GM19193 (cell line): ENCODE measurements around the gene OBSCN.

Experiments
- POLR2A ChIP-seq: IDR thresholded peaks from 4 replicates; pipeline ENCODE4 v1.6.1; 2011; ENCODE audit not compliant: insufficient read depth, insufficient read length; ENCODE audit errors: extremely low read depth

OBSCN gene

DNA sequence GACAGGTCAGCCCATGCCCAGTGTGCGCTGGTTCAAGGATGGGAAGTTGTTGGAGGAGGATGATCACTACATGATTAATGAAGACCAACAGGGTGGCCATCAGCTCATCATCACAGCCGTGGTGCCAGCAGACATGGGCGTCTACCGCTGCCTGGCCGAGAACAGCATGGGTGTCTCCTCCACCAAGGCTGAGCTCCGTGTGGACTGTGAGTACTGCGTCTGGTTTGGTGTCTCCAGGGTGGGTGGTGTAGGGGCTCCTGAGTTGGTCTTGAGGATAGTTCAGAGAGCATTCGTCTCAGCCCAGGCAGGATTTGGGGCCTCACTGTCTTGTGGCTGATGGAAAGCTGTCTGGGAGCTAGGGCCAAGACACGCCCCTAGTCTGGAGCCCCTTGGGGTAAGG lies 115.6 kb downstream of the OBSCN start:
- TF ChIP-seq POLR2A = no peak

GRCh38 chr1:228325267-228325666 lies 117.4 kb downstream of the OBSCN start:
- TF ChIP-seq POLR2A = no peak

GRCh38 chr1:228329887-228330286 lies 122.0 kb downstream of the OBSCN start:
- no peak for TF ChIP-seq POLR2A

GRCh38 chr1:228332797-228333738 lies 125.2 kb downstream of the OBSCN start:
- no peak for TF ChIP-seq POLR2A

GRCh38 chr1:228333739-228334115 lies 125.9 kb downstream of the OBSCN start:
- no peak for TF ChIP-seq POLR2A

DNA sequence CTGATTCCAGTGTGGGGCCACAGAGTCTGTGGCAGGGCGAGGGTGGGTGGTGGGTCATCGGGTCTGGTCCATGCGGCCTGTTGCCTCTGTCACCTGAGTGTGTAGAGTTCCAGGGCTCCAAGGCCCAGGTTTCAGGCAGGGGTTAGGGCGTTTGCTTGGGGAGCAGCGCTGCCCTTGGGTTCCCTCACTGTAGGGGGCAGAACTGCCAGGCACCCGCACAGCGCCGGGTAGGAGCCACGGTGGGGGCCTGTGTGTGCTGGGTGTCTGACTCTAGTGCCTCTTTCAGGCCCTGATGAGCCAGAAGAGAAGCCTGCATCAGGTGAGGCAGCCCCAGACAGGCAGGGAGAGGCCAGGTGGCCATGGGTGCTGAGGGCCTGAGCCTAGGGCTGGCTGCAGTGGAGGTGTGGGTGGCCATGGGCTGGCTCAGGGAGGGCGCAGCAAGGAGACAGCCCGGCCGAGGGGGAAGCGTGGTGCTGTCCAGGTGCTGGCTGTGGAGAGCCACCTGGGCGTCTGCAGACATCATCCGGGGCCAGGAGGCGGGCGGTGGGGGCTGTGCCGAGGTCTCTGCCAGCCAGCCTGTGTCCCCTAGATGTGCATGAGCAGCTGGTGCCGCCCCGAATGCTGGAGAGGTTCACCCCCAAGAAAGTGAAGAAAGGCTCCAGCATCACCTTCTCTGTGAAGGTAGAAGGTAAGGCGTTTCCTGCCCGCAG lies 126.5 kb downstream of the OBSCN start:
- TF ChIP-seq POLR2A = no peak

DNA sequence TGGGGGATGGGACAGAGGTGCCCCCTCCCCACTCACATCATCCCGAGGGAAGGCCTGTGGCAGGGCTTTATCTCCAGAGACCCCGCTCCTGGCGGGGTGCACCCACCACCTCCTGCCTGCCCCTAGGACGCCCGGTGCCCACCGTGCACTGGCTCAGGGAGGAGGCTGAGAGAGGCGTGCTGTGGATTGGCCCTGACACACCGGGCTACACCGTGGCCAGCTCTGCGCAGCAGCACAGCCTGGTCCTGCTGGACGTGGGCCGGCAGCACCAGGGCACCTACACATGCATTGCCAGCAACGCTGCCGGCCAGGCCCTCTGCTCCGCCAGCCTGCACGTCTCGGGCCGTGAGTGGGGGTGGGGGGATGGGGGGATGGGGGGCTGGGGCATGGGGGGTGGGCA lies 127.1 kb downstream of the OBSCN start:
- no peak for TF ChIP-seq POLR2A

GRCh38 chr1:228335406-228336307 lies 127.8 kb downstream of the OBSCN start:
- no peak for TF ChIP-seq POLR2A

- TF ChIP-seq POLR2A = no peak
These were observed 128.6 kb downstream of the OBSCN start for GRCh38 chr1:228336308-228337030.

DNA sequence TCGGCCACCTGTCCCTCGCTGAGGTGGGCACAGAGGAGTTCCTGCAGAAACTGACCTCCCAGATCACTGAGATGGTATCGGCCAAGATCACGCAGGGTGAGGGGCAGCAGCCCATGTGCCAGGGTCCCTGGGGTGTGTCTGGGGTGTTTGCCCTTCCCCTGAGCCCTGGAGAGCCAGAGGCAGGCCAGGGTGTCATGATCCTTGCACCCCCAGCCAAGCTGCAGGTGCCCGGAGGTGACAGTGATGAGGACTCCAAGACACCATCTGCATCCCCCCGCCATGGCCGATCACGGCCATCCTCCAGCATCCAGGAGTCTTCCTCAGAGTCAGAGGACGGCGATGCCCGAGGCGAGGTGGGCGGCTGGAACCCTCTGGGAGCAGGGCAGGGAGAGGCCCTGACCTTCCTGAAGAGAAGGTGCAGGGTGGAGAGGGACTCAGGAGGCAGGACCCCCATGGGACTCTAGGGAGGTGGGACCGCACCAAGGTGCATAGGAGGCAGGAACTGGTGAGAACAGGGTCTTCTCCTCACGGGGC lies 129.3 kb downstream of the OBSCN start:
- TF ChIP-seq POLR2A = no peak

DNA sequence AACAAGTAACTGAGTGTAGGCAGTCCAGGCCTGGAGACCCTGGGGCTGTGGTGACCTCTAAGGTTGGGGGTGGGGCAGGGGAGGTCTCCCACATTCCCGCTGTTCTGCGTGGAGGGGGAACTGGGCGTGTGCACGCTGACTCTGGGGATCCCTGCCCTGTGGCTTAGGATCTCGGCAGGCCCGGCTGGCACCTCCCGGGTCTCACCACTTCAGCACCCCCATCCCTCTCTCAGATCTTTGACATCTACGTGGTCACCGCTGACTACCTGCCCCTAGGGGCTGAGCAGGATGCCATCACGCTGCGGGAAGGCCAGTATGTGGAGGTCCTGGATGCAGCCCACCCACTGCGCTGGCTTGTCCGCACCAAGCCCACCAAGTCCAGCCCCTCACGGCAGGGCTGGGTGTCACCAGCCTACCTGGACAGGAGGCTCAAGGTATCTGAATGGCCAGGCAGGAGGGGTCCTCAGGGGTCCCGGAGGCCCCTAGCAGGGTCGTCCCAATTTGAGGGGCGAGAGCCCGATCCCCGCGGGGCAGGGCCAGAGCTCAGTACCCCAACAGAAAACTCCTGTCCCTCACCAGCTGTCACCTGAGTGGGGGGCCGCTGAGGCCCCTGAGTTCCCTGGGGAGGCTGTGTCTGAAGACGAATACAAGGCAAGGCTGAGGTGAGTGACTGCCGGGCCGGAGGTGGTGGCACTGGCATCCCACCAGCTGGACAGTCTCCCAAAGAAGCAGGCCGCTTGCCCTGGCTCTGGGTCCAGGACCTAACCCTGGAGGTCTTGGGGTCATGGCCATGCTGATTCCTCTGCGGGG lies 130.1 kb downstream of the OBSCN start:
- TF ChIP-seq POLR2A = no peak

DNA sequence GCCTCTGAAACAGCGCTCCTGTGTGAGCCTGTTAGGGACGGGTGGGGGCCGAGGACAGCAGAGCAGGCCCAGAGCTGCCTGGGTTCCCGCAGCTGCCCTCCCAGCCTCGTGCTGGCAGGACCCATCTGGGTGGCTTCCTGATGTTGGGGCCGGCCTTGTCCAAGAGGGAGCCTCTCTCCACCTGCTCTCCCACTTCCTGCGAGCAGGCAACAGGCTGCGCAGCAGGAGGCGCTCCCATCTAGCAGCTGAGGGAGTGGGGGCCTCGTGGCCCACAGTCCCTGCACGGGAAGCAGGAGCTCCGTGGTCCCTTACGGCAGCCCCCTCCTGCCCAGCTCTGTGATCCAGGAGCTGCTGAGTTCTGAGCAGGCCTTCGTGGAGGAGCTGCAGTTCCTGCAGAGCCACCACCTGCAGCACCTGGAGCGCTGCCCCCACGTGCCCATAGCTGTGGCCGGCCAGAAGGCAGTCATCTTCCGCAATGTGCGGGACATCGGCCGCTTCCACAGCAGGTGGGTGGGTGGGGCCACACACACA lies 130.7 kb downstream of the OBSCN start:
- no peak for TF ChIP-seq POLR2A

DNA sequence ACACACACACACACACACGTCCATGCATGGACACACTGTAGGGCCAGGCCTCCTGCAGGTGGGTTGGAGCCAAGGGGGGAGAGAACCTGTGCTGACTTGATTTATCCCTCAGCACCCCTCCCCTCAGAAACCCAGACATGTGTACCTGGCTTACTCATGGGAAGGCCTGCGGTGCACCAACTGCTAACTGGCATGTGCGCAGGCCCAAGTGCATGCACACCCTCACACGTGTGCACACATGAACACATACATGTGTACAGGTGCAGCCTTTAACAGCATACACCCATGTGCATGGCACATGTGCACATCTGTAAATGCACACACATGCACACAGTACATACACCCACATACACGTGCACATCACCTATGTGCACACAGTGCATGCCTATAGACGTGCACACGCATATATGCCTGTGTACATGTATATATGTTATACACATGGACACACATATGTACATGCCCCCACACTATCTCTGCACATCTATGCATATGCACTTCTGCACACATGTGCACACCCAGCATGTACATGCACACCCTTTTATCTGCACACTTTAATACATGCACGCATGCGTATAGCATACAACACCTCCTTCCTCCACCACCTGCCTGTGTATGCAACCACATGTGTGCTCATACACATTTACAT lies 131.3 kb downstream of the OBSCN start:
- TF ChIP-seq POLR2A = no peak
